HepG2 (cell line): ENCODE data around the gene TAS2R13. TPM values are rescaled to one million over a fixed set of nuclear protein-coding genes. Genes with fewer than 3 reads are reported as not detected.

Experiments used
- ATAC-seq: fragments of 200-7000 bp; cut with Tn5 transposase; 3 replicates; pipeline ENCODE4 v1.9.1; 2020; ENCODE audit warnings: mild to moderate bottlenecking, moderate library complexity
- BruUV-seq: library from RNA; stranded (reverse); fragments of 400-500 nt; replicated peaks from 2 replicates; lab custom pipeline; 2021; lab: Mats Ljungman, UMichigan
- CTCF ChIA-PET: fragments of 300-600 bp; formaldehyde crosslinking; extraction: SDS; loops from one replicate; lab custom pipeline; 2021; ENCODE audit warnings: low total read pairs, inconsistent platforms, low intra/inter-chr PET ratio; lab: Yijun Ruan, JAX
- POLR2A ChIA-PET: fragments of 350-600 bp; sonication (Branson Sonifier 250); formaldehyde crosslinking; loops from one replicate; lab custom pipeline; 2020; ENCODE audit warnings: antibody characterized with exemption, inconsistent platforms; lab: Yijun Ruan, JAX
- DNase-seq: peaks from one replicate; pipeline ENCODE4 v3.0.0-alpha.2; 2015; ENCODE audit warnings: low spot score
- FAIRE-seq: peaks from 3 replicates; lab custom pipeline; 2011; peaks lifted over from hg19 to GRCh38; lab: Jason Lieb, UNC
- H2AFZ ChIP-seq: one replicate; pipeline ENCODE4 v1.6.1; 2011; ENCODE audit warnings: low read length, inconsistent platforms
- H3K27ac ChIP-seq: fragments of 300-600 bp; 3 replicates; pipeline ENCODE4 v1.8.0; 2011; ENCODE audit warnings: mixed run types, mild to moderate bottlenecking, mixed read lengths, low read length, inconsistent platforms; ENCODE audit not compliant: insufficient read depth; ENCODE audit errors: extremely low read length
- H3K27me3 ChIP-seq, 2 experiments: fragments of 200-600 bp in 1 of 2; 2 replicates in 1 of 2; 3 replicates in 1 of 2; pipeline versions ENCODE4 v1.6.0 to v1.8.0; 2011; ENCODE audit warnings: low read length in 2 of 2, mild to moderate bottlenecking in 2 of 2, moderate library complexity in 2 of 2, inconsistent platforms in 1 of 2; ENCODE audit not compliant: insufficient read depth in 2 of 2, control insufficient read depth in 1 of 2
- H3K36me3 ChIP-seq, 2 experiments: fragments of 200-600 bp in 1 of 2; replicated peaks in 1 of 2; 2 replicates in 1 of 2; 3 replicates in 1 of 2; pipeline versions ENCODE4 v1.5.1 to v1.8.0; 2011; ENCODE audit warnings: low read length in 2 of 2, inconsistent platforms in 1 of 2; ENCODE audit not compliant: insufficient read depth in 2 of 2, control insufficient read depth in 1 of 2
- H3K4me1 ChIP-seq: 2 replicates; pipeline ENCODE4 v1.5.1; 2012; ENCODE audit warnings: low read length, inconsistent platforms; ENCODE audit not compliant: insufficient read depth
- H3K4me2 ChIP-seq: 2 replicates; pipeline ENCODE4 v1.6.0; 2011; ENCODE audit warnings: low read depth, low read length, inconsistent platforms
- H3K4me3 ChIP-seq, 3 experiments: fragments of 200-600 bp in 1 of 3; sonication (generic), shearing (Covaris generic) in 1 of 3; replicated peaks in 1 of 3; 2 replicates each; pipeline ENCODE4 v1.5.1; 2011 to 2016; ENCODE audit warnings: low read length in 3 of 3, inconsistent platforms in 2 of 3, low read depth in 2 of 3, mild to moderate bottlenecking in 2 of 3, control low read depth in 1 of 3, mixed read lengths in 1 of 3; ENCODE audit not compliant: insufficient read depth in 1 of 3
- H3K79me2 ChIP-seq: one replicate; pipeline ENCODE4 v1.6.1; 2011; ENCODE audit warnings: low read length, inconsistent platforms; ENCODE audit not compliant: insufficient read depth
- H3K9ac ChIP-seq: 2 replicates; pipeline ENCODE4 v1.6.0; 2011; ENCODE audit warnings: mild to moderate bottlenecking, low read depth, low read length, inconsistent platforms; ENCODE audit not compliant: insufficient read depth
- H3K9me3 ChIP-seq: 2 replicates; pipeline ENCODE4 v1.5.1; 2012; ENCODE audit warnings: mild to moderate bottlenecking, low read length
- H4K20me1 ChIP-seq: 2 replicates; pipeline ENCODE4 v1.6.0; 2011; ENCODE audit warnings: inconsistent platforms, mild to moderate bottlenecking, low read length, moderate library complexity; ENCODE audit not compliant: insufficient read depth
- ARID2 ChIP-seq: sonication (generic); formaldehyde crosslinking; IDR thresholded peaks from 2 replicates; pipeline ENCODE4 v1.8.1; 2022; ENCODE audit warnings: mild to moderate bottlenecking, missing genetic modification reagents, borderline replicate concordance
- BATF2 ChIP-seq: sonication (generic); formaldehyde crosslinking; IDR thresholded peaks from 2 replicates; pipeline ENCODE4 v1.8.0; 2022; ENCODE audit warnings: mild to moderate bottlenecking, missing genetic modification reagents, moderate library complexity
- BORCS8-MEF2B ChIP-seq: sonication (generic); formaldehyde crosslinking; IDR thresholded peaks from 2 replicates; pipeline ENCODE4 v1.8.0; 2022; ENCODE audit warnings: mild to moderate bottlenecking, missing genetic modification reagents
- DDIT3 ChIP-seq: sonication (generic); formaldehyde crosslinking; IDR thresholded peaks from 2 replicates; pipeline ENCODE4 v1.4.0; 2020; ENCODE audit warnings: mild to moderate bottlenecking, missing genetic modification reagents
- DMAP1 ChIP-seq: IDR thresholded peaks from 2 replicates; pipeline ENCODE4 v1.6.1; 2016
- EED ChIP-seq: sonication (generic); formaldehyde crosslinking; IDR thresholded peaks from 2 replicates; pipeline ENCODE4 v1.5.0; 2020; ENCODE audit warnings: mild to moderate bottlenecking, missing genetic modification reagents
- HMGXB4 ChIP-seq, 2 experiments: sonication (generic) in 1 of 2; formaldehyde crosslinking in 1 of 2; IDR thresholded peaks; 2 replicates each; pipeline versions ENCODE4 v1.4.0 to v1.6.1; 2018 to 2020; ENCODE audit warnings: missing genetic modification reagents in 2 of 2, borderline replicate concordance in 1 of 2, low read depth in 1 of 2, mild to moderate bottlenecking in 1 of 2, missing biosample characterization in 1 of 2
- IRF2 ChIP-seq: IDR thresholded peaks from 2 replicates; pipeline ENCODE4 v1.6.1; 2018; ENCODE audit warnings: missing genetic modification reagents, missing compliant biosample characterization
- LBX2 ChIP-seq: sonication (generic); formaldehyde crosslinking; IDR thresholded peaks from 2 replicates; pipeline ENCODE4 v1.5.0; 2020; ENCODE audit warnings: missing genetic modification reagents, mild to moderate bottlenecking, borderline replicate concordance
- MED13 ChIP-seq: sonication (generic); formaldehyde crosslinking; IDR thresholded peaks from 2 replicates; pipeline ENCODE4 v1.5.0; 2020; ENCODE audit warnings: missing genetic modification reagents
- MYNN ChIP-seq: sonication (generic); formaldehyde crosslinking; IDR thresholded peaks from 2 replicates; pipeline ENCODE4 v1.4.0; 2020; ENCODE audit warnings: mild to moderate bottlenecking, low read depth, missing genetic modification reagents
- PRPF4 ChIP-seq: fragments of 200-400 bp; formaldehyde crosslinking; IDR thresholded peaks from 2 replicates; pipeline ENCODE4 v1.6.1; 2016; ENCODE audit warnings: low read length, low read depth; ENCODE audit not compliant: poor library complexity, severe bottlenecking
- RBM22 ChIP-seq: fragments of 200-400 bp; formaldehyde crosslinking; optimal IDR thresholded peaks from 2 replicates; pipeline ENCODE3; 2017; ENCODE audit warnings: mild to moderate bottlenecking, low read length, moderate library complexity
- SNAI1 ChIP-seq: sonication (generic); formaldehyde crosslinking; IDR thresholded peaks from 2 replicates; pipeline ENCODE4 v1.5.0; 2020; ENCODE audit warnings: mild to moderate bottlenecking, missing genetic modification reagents, borderline replicate concordance
- STAG1 ChIP-seq: sonication (generic); formaldehyde crosslinking; IDR thresholded peaks from 2 replicates; pipeline ENCODE4 v1.4.0; 2020; ENCODE audit warnings: missing genetic modification reagents
- TCF7L2 ChIP-seq: IDR thresholded peaks from 2 replicates; pipeline ENCODE4 v1.6.1; 2011; ENCODE audit warnings: mild to moderate bottlenecking, low read depth, low read length, moderate library complexity
- YEATS2 ChIP-seq: sonication (generic); formaldehyde crosslinking; IDR thresholded peaks from 2 replicates; pipeline ENCODE4 v1.4.0; 2020; ENCODE audit warnings: missing genetic modification reagents, borderline replicate concordance
- ZBTB42 ChIP-seq: sonication (generic); formaldehyde crosslinking; IDR thresholded peaks from 2 replicates; pipeline ENCODE4 v1.5.0; 2020; ENCODE audit warnings: mild to moderate bottlenecking, missing genetic modification reagents
- ZNF160 ChIP-seq: sonication (generic); formaldehyde crosslinking; IDR thresholded peaks from 2 replicates; pipeline ENCODE4 v1.8.0; 2022; ENCODE audit warnings: mild to moderate bottlenecking, inconsistent platforms, missing genetic modification reagents
- ZNF460 ChIP-seq: sonication (generic); formaldehyde crosslinking; IDR thresholded peaks from 2 replicates; pipeline ENCODE4 v1.5.1; 2020; ENCODE audit warnings: missing genetic modification reagents, mild to moderate bottlenecking, borderline replicate concordance
- ZNF639 ChIP-seq: conservative IDR thresholded peaks from 2 replicates; pipeline ENCODE4 v1.6.1; 2018; ENCODE audit warnings: missing genetic modification reagents
- WGBS: methylation state at CpG from one replicate; pipeline ENCODE4 v1.1.6; 2017; ENCODE audit warnings: low lambda C conversion rate; 5-methylcytosine and 5-hydroxymethylcytosine counted together
- in situ Hi-C: cut with HindIII; loops from 2 replicates; pipeline ENCODE4 v1.10.0; 2017; ENCODE audit warnings: low pct_unique_long_range_greater_than_20kb; ENCODE audit not compliant: extremely low pct_ligation_motif_present
- intact Hi-C: fragments of 100-400 bp; cut with micrococcal nuclease; formaldehyde crosslinking; loops from one replicate; pipeline ENCODE4 v1.10.0; 2022; ENCODE audit not compliant: unreplicated experiment
- polyA plus RNA-seq, 8 experiments: library from polyadenylated mRNA; depleted of rRNA in 3 of 8; stranded (reverse) in 7 of 8; unstranded in 1 of 8; fragments of >200 nt; fragmentation: Illumina TruSeq in 4 of 8; extraction: Trizol in 4 of 8; gene quantifications; 2 replicates each; pipeline versions ENCODE4 v1.2.1 to v1.2.3, GENCODE V29; 2011 to 2016; ENCODE audit warnings: low read depth in 4 of 8, missing spikeins in 1 of 8, mixed read lengths in 1 of 8; ENCODE audit not compliant: insufficient read depth in 1 of 8
- total RNA-seq, 5 experiments: library from RNA; depleted of rRNA; stranded (reverse); fragments of >200 nt; fragmentation: Illumina TruSeq; extraction: Trizol; gene quantifications; 2 replicates each; pipeline ENCODE4 v1.2.3, GENCODE V29; 2016; ENCODE audit warnings: low read depth in 1 of 5

TAS2R13 gene
- total and polyA plus RNA-seq, 2 of the 13 experiments (the other 11 are each of a cell fraction or from before 2014, with no cell fraction given) = 0.33 to 1.3 TPM

GRCh38 chr12:10901427-10901826 is 7.9 kb downstream of the TAS2R13 start (continued):
- no peak for TF ChIP-seq PRPF4
- no peak for TF ChIP-seq DMAP1 (CRISPR knock-in tag)
- no peak for TF ChIP-seq ZNF460 (CRISPR knock-in tag)
- no peak for TF ChIP-seq YEATS2 (CRISPR knock-in tag)
- TF ChIP-seq DDIT3 (CRISPR knock-in tag) = no peak
- TF ChIP-seq STAG1 (CRISPR knock-in tag) = peak; percentile 46
- TF ChIP-seq EED (CRISPR knock-in tag) = no peak

GRCh38 chr12:10900972-10901371 is 8.4 kb downstream of the TAS2R13 start:
- Histone ChIP-seq H3K9ac (no peak overlapping the region), H3K79me2 (peaks cover 2% of the 10 kb centered on the region), H3K9me3 (peaks cover 38% of the 10 kb centered on the region), H2AFZ (no peak overlapping the region), H3K4me1 (peaks cover 10% of the 10 kb centered on the region; the same call in 1 of the 2 replicates), H3K36me3 (0 out of 5 replicates have a peak, but pooled peaks cover 0 to 3% of the 10 kb centered on the region in 2 experiments), H3K4me3 (no peak overlapping the region), H3K27ac (no peak overlapping the region), H3K4me2 (no peak overlapping the region), H3K27me3 (no peaks in the 10 kb centered on the region), H4K20me1 (no peaks in the 10 kb centered on the region)
- TF ChIP-seq BATF2 (CRISPR knock-in tag) (no peak), ARID2 (CRISPR knock-in tag) (no peak), HMGXB4 (CRISPR knock-in tag; IDR thresholded peaks at IDR 0.05; ENCODE audit: borderline replicate concordance in 1 of 2, low read depth in 1 of 2) (no peak), BORCS8-MEF2B (CRISPR knock-in tag) (no peak), ZBTB42 (no peak), ZNF160 (CRISPR knock-in tag) (no peak), TCF7L2 (no peak), RBM22 (no peak), LBX2 (CRISPR knock-in tag) (no peak), IRF2 (no peak), SNAI1 (CRISPR knock-in tag) (no peak), ZNF639 (no peak), MYNN (no peak), MED13 (CRISPR knock-in tag) (no peak)
- WGBS = 100% methylated on average over 1 of the region's 1 CpG
- POLR2A ChIA-PET = no interaction called here
- CTCF ChIA-PET = interaction anchor here (1.2 to 1.5 kb wide), 2 partner anchors 33 to 130 kb away, joined by 5 to 13 read pairs; no protein-coding TSS in a partner anchor
- in situ Hi-C loops = no loop called here
- ATAC-seq (no peak), DNase-seq (no peak), FAIRE-seq (no peak)
- intact Hi-C loops = loop anchor here (2.0 to 5.0 kb wide), 2 partner anchors 34 to 130 kb away; no protein-coding TSS in a partner anchor
- no TSS peak for BruUV-seq
